G401 (cell line): Measurements from ENCODE around the gene GALNTL6. TPM values are rescaled to one million over a fixed set of nuclear protein-coding genes. Genes with fewer than 3 reads are reported as not detected.
"Not testable (repeated sequence)": the region's sequence is repeated elsewhere in the genome, so short reads cannot be mapped to it uniquely, and the experiment has no call there.

Experiments used
- DNase-seq: peaks from one replicate; pipeline ENCODE4 v3.0.0-alpha.2; 2015; ENCODE audit warnings: low spot score
- in situ Hi-C: cut with HindIII; loops from 2 replicates; pipeline ENCODE4 v1.10.0; 2016; ENCODE audit warnings: low sequenced_read_pairs, mixed read lengths
- total RNA-seq: library from RNA; depleted of rRNA; stranded (reverse); fragments of >200 nt; shearing (Covaris generic); gene quantifications from 2 replicates; pipeline ENCODE4 v1.2.3, GENCODE V29; 2014

The GALNTL6 gene
- total RNA-seq, 1 experiment from 2014 or later: not detected

GRCh38 chr4:172963498-172964294 lies 1150.5 kb downstream of the GALNTL6 start:
- no peak for DNase-seq

GRCh38 chr4:172970189-172970588 lies 1157.0 kb downstream of the GALNTL6 start:
- DNase-seq, in situ Hi-C loops: not testable (repeated sequence)

More at GRCh38 chr4:172963498-172964294, 1150.5 kb downstream of the GALNTL6 start:
- in situ Hi-C loops: no loop called here

DNA sequence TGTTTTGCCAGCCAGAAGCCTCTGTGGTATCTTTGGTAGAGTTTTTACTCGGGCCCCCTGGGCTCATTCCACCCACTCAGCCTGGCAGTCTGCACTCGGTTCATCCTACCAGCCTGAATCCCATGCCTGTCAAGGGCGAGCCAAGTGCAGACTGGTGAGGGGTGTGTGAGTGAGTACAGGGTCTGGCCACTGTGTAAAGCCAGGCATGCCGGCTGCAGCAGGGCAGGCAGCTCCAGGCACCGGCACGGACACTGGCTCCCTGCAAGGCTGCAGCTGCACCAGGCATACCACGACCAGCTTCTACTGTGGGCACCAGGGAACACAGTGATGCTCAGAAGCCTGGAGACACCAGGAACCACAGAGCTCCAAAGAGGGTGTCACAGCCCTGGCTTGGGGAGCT lies 1161.4 kb downstream of the GALNTL6 start:
- in situ Hi-C loops: no loop called here
- no peak for DNase-seq

DNA sequence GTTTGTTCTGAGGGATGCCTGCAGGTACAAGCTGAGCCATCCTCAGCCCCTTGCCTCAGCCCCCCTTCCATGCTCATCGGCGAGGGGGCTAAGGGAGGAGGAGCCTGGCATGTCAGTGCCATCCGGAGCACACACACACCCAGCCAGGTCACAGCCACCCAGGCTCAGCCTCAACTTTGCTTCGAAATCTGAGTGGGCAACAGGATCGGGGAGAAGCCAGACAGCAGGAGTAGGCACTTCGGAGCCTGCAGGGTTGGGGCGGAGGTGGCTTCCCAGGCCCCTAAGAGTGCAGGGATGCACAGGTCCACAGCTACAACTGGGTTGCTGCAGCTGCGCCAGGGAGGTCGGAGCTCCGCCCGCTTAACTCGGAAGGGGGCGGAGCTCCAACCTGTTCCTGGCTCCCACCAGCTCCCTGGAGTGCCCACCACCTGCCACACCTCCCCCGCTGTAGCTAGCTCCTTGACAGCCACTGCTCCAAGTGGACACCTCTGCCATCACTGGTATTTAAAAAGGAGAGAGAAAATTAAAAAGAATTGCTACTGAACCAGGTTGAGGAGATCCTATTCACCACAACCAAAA lies 1162.5 kb downstream of the GALNTL6 start:
- in situ Hi-C loops: no loop called here
- DNase-seq: no peak

DNA sequence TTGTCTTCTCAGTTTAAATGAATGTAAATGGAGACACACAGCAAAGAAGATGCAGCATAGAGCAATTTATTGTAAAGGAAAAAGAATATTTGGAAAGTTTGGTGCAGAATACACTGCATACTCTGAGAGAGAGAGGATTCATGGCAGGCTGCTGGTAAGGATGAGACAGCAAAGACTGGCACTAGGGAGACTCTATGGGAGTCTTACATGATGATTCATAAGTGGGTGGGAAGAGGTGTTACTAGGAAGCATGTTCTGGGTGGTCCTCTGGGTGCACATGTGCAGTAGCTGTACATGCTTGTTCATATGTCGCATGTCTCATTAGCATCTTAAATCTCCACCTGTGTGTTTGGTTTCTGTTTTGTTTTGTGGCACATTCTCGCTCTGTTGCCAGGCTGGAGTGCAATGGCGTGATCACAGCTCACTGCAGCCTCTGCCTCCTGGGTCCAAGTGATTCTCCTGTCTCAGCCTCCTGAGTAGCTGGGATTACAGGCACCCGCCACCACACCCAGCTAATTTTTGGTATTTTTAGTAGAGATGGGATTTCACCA lies 1164.4 kb downstream of the GALNTL6 start:
- in situ Hi-C loops: not testable (repeated sequence)

GRCh38 chr4:172978848-172979247 lies 1165.6 kb downstream of the GALNTL6 start:
- in situ Hi-C loops: no loop called here
- DNase-seq: no peak

More for the DNA sequence above, 1164.4 kb downstream of the GALNTL6 start:
- not testable (repeated sequence) for DNase-seq

DNA sequence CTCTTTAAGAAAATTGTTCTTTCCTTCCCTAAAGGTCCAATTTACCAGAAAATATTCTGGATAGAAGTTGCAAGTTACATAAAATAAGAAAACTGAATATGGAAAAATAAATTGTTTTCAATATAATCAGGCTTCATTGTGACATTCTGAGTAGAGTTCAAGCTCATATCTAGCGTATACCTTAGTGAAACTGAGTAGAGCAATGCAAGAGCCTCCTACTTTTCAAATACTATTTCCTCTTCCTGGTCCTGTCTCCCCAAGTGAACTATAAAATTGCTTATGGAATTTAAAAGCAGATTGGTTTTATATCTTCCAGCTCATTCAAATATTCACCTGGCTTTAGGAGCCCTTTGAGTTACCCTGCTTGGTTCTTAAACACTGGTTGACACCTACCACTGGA lies 1166.1 kb downstream of the GALNTL6 start:
- no peak for DNase-seq
- in situ Hi-C loops: no loop called here

- in situ Hi-C loops: no loop called here
- no peak for DNase-seq
Observed at GRCh38 chr4:172980219-172980618, 1167.0 kb downstream of the GALNTL6 start.

DNA sequence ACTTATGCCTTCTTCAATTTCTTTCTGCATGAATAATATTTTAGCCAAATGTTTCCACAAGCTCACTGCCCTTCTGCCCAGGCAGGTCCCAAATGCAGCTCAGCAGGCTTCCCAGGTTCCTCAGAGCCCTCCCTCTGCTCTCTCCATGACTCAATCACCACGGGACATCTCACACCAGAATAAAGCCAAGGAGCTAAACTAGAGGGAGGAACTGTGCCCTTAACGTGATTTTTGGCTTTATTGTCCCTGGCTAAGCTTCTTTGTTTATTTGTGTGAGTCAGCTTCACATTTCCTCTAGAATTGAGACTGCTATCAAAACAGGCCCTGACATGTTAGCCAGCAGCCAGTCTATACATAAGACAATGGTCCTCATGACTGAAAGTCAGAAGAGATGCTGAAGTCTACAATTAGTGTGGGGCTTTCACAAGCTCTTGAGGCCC lies 1169.0 kb downstream of the GALNTL6 start:
- no peak for DNase-seq
- in situ Hi-C loops: no loop called here

GRCh38 chr4:172983014-172983413 lies 1169.8 kb downstream of the GALNTL6 start:
- no peak for DNase-seq
- in situ Hi-C loops: no loop called here

DNA sequence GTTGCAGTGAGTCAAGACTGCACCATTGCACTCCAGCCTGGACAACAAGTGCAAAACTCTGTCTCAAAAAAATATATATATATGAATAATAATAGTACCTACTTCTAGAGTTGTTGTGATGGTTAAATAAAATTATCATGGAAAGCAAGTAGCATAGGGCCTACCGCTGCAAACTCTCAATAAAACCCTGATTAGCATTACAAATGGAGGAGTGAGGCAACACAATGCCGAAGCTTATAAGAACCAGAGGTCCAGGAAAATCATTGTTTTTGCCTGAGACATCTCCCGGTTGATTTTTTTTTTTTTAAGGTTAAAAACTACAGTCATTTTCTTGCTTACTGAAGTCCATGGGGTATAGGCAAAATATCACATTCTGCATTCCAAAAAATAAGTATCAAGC lies 1170.4 kb downstream of the GALNTL6 start:
- no peak for DNase-seq
- in situ Hi-C loops: no loop called here

DNA sequence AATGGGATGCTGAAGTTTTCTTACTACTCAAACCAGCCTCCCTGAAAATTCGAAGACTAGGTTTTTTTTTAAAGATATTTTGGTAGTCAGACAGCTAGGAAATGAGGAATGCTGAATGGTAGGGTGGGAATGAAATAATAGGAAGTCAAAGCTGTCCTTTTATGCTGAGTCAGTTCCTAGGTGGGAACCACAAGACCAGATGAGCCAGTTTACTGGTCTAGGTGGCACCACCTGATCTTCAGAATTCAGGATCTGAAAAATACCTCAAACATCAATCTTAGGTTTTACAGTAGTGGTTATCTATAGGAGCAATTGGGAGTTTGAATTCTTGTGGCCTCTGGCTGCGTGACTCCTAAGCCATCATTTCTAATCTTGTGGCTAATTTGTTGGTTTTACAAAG lies 1172.3 kb downstream of the GALNTL6 start:
- in situ Hi-C loops: no loop called here
- no peak for DNase-seq

GRCh38 chr4:172986114-172986513 lies 1172.9 kb downstream of the GALNTL6 start:
- in situ Hi-C loops: no loop called here
- DNase-seq: no peak

DNA sequence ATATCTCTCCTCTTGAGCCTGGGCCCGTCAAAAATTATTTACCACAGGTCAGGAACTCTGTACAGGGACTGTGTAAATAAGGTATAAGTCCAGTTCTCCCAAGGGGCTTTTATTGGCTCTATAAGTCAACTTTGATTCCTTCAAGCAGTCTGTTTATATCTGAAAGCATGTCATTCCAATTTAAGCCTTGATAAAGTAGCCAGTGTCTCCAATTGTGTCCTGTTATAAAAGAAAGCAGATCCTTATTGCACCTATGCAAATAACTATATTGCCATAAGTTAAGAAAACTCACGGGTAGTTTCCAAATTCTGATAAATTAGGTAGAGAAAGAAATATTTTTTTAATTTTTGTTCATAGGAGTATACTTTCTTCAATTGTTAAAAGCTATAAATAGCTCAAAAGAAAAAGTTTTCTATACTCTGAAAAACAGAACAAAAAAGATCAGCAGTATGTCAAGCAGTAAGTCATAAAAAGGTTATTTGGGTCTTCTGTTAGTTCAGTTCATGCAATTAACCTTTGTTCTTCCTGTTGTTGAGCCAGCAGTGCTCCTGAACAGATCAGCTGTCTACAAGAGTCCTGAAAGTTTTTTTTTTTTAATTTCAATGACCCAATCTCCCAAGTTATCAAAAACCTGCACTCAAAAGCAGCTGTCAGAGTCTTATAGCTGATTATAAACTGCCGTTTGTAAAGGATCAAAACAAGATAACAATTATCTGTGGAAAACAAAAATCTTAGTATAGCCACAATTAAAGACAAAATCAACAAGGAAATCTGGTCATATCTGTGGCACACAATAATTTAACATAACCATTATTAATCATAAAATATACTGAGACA lies 1177.0 kb downstream of the GALNTL6 start:
- no peak for DNase-seq
- in situ Hi-C loops: no loop called here

GRCh38 chr4:172992648-172993378 lies 1179.6 kb downstream of the GALNTL6 start:
- no peak for DNase-seq
- in situ Hi-C loops: no loop called here

GRCh38 chr4:172995161-172995560 lies 1182.0 kb downstream of the GALNTL6 start:
- in situ Hi-C loops: no loop called here
- DNase-seq: no peak

DNA sequence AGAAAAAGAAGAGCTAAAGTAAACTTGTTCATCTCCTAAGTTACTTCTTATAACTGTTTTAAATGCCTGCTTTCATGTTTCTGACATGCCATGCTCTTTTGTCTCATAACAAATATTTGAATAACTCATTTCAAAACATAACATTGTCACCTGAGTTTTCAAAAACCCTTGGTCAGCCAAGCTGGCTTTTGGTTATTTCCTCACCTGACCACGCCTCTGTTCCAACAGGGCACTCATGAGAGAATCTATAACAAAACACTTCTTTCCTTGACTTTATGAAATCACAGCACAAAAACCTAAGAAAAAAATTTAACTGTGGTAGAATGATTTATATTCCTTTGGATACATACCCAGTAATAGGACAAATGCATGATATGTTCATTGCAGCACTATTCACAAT lies 1182.5 kb downstream of the GALNTL6 start:
- DNase-seq: no peak
- in situ Hi-C loops: no loop called here

GRCh38 chr4:172996571-172997216 lies 1183.5 kb downstream of the GALNTL6 start:
- no peak for DNase-seq

DNA sequence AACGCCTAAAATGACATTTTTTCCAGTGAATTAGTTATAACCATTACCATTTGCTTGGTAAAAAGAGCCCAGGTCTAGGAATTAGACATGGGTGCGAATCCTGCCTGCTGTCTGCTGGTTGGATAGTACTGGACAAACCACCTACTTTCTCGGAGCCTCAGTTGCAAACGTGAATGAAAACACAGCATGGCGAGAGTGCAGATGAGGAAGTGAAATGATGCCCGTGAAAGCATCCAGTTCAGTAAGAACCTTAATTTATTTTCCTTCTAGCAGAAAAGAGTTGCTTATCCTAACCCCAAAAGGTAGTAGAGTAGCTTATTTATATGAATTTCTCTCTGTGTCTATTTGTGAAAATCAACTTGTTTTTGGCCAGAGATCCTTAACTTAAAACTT lies 1184.0 kb downstream of the GALNTL6 start:
- no peak for DNase-seq
- in situ Hi-C loops: no loop called here

More at GRCh38 chr4:172996571-172997216, 1183.5 kb downstream of the GALNTL6 start:
- in situ Hi-C loops: no loop called here
